Activated CD8-positive, alpha-beta T cell treated with anti-CD3 and anti-CD28 coated beads for 36 hours (primary cell): Measurements from ENCODE around the gene UQCC2. TPM values are rescaled to one million over a fixed set of nuclear protein-coding genes. Genes with fewer than 3 reads are reported as not detected.

Source experiments
- ATAC-seq: fragments of 200-7000 bp; cut with Tn5 transposase; one replicate; pipeline ENCODE4 v1.10.0; 2021; ENCODE audit warnings: mild to moderate bottlenecking, moderate library complexity
- CTCF ChIA-PET: fragments of 350-600 bp; sonication (Branson Sonifier 250); formaldehyde crosslinking; loops from one replicate; lab custom pipeline; 2021; ENCODE audit warnings: antibody characterized with exemption; lab: Charles Lee
- POLR2A ChIA-PET: fragments of 350-600 bp; sonication (Branson Sonifier 250); formaldehyde crosslinking; loops from one replicate; lab custom pipeline; 2021; ENCODE audit warnings: antibody characterized with exemption; lab: Charles Lee
- DNase-seq: peaks from one replicate; pipeline ENCODE4 v3.0.0-alpha.2; 2020
- H3K27ac Mint-ChIP-seq: one replicate; pipeline ENCODE4 v1.8.0; 2021; ENCODE audit warnings: mild to moderate bottlenecking, mixed read lengths
- H3K27me3 Mint-ChIP-seq: one replicate; pipeline ENCODE4 v1.8.0; 2021; ENCODE audit warnings: mixed read lengths
- H3K36me3 Mint-ChIP-seq: one replicate; pipeline ENCODE4 v1.8.0; 2021; ENCODE audit warnings: low read depth, mixed read lengths
- H3K4me1 Mint-ChIP-seq: one replicate; pipeline ENCODE4 v1.8.0; 2021; ENCODE audit warnings: low read depth, mixed read lengths
- H3K4me3 Mint-ChIP-seq: one replicate; pipeline ENCODE4 v1.8.0; 2021; ENCODE audit warnings: mild to moderate bottlenecking, moderate library complexity, mixed read lengths
- H3K9me3 Mint-ChIP-seq: one replicate; pipeline ENCODE4 v1.8.0; 2021; ENCODE audit warnings: mixed read lengths
- CTCF ChIP-seq: fragments of 200-600 bp; IDR thresholded peaks from one replicate; pipeline ENCODE4 v1.8.0; 2022; ENCODE audit warnings: antibody characterized with exemption, mild to moderate bottlenecking
- intact Hi-C: fragments of 100-400 bp; cut with micrococcal nuclease; formaldehyde crosslinking; loops from one replicate; pipeline ENCODE4 v1.10.0; 2022
- total RNA-seq, 2 experiments: library from RNA; stranded (reverse); gene quantifications; one replicate each; pipeline ENCODE4 v1.2.3, GENCODE V29; 2021

UQCC2 gene
- total RNA-seq, 2 experiments from 2014 or later = 127 to 128 TPM

- Mint-ChIP-seq H3K9me3 (no peaks in the 10 kb centered on the region), H3K27ac (no peak overlapping the region), H3K4me3 (no peak overlapping the region), H3K36me3 (peaks cover 59% of the 10 kb centered on the region), H3K27me3 (no peaks in the 10 kb centered on the region), H3K4me1 (peaks cover 29% of the 10 kb centered on the region)
- POLR2A ChIA-PET = no interaction called here
- no peak for DNase-seq
- TF ChIP-seq CTCF = no peak
- ATAC-seq = no peak
- CTCF ChIA-PET = no interaction called here
- intact Hi-C loops = no loop called here
Measured at GRCh38 chr6:33688451-33689147, 22.9 kb downstream of the UQCC2 start.

- ChIA-PET POLR2A (no interaction called here), CTCF (no interaction called here)
- Mint-ChIP-seq H3K27me3 (no peaks in the 10 kb centered on the region), H3K9me3 (no peaks in the 10 kb centered on the region), H3K4me3 (no peak overlapping the region), H3K36me3 (peaks cover 60% of the 10 kb centered on the region), H3K4me1 (peaks cover 29% of the 10 kb centered on the region), H3K27ac (no peak overlapping the region)
- TF ChIP-seq CTCF = no peak
- no peak for ATAC-seq
- no peak for DNase-seq
- intact Hi-C loops = no loop called here
Measured at GRCh38 chr6:33688006-33688405, 23.5 kb downstream of the UQCC2 start.

DNA sequence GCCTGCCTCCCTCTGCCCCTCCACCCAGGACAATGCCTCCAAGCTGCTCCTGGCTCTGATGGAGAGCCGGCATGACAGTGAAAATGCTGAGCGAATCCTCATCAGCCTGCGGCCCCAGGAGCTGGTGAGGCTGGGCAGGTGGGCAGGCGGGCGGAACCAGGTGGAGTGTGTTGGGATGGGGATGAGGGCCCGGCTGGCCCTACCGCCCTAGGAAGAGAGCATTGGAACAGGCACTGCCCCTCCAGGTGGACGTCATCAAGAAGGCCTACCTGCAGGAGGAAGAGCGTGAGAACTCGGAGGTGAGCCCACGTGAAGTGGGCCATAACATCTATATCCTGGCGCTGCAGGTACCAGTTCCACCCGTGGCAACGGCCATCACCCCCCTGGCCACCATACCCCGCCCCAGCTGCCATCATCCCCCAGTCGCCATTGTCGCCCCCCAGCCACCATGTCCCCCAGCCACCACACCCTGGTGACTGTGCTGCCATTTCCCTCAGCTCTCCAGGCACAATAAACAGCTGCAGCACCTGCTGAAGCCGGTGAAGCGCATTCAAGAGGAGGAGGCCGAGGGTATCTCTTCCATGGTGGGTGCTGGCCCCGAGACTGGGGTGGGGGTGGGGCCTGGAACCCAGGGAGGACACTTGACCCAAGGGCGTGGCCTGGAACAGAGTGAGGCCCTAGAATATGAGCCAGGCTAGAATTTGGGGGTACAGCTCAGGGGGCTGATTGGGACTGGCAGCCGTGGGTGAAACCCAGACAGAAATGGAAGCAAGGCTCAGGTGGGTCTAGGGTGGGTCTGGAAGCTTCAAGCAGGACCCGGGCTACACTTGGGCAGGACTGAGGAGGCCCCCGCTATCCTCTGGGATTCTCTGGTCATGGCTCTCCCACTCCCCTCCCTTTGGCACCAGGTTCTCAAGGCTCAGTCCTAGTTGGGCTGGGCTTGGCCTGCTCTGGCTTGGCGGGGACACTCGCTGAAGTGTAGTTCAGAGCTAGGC, 24.2 kb downstream of the UQCC2 start:
- ChIA-PET POLR2A (no interaction called here), CTCF (interaction anchor here (2.1 kb wide), 1 partner anchor 13 kb away, joined by 7 read pairs; no protein-coding TSS in a partner anchor)
- DNase-seq (no peak), ATAC-seq (no peak)
- Mint-ChIP-seq H3K4me1 (peaks cover 28% of the 10 kb centered on the region), H3K27ac (no peak overlapping the region), H3K27me3 (no peaks in the 10 kb centered on the region), H3K9me3 (no peaks in the 10 kb centered on the region), H3K4me3 (no peak overlapping the region), H3K36me3 (peaks cover 57% of the 10 kb centered on the region)
- intact Hi-C loops = no loop called here
- TF ChIP-seq CTCF = no peak

DNA sequence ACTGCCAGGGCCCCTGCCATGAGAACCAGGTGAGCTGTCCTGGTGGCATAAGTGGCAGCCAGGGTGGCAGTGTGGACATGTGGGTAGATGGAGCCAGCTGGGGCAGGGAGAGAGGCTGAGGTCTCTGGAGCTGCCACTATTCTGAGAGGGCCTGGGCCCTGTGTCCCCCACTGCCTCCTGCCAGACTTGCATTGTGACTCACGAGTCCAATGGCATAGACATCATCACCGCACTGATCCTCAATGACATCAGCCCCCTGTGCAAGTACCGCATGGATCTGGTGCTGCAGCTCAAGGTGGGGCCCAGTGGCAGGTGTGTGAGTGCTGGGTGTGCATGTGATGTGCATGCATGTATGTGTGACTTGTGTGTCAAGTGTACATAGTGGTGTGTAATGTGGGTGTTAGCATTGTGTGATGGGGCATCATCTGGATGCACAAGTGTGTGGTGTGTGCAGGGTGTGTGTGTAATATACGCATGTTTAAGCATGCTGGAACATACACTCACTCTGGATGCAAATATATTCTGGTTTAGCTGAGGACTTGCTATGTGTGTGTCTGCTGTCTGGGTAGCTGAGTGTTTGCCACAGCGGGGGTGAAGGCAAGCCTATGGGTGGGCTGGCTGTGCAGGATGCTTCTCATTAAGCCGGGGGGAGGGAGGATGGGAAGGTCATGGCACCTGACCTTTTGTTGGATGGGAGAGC, 25.1 kb downstream of the UQCC2 start:
- TF ChIP-seq CTCF = no peak
- H3K27ac Mint-ChIP-seq = no peak overlapping the region
- no peaks in the 10 kb centered on the region for H3K9me3 Mint-ChIP-seq
- H3K27me3 Mint-ChIP-seq = no peaks in the 10 kb centered on the region
- CTCF ChIA-PET = interaction anchor here (2.1 kb wide), 1 partner anchor 14 kb away, joined by 7 read pairs; no protein-coding TSS in a partner anchor
- H3K36me3 Mint-ChIP-seq = peaks cover 55% of the 10 kb centered on the region
- DNase-seq (no peak), ATAC-seq (no peak)
- H3K4me1 Mint-ChIP-seq = peaks cover 21% of the 10 kb centered on the region
- POLR2A ChIA-PET = no interaction called here
- intact Hi-C loops = no loop called here
- H3K4me3 Mint-ChIP-seq = no peak overlapping the region
